ENCODE measurements around the gene FXYD6.

DNA sequence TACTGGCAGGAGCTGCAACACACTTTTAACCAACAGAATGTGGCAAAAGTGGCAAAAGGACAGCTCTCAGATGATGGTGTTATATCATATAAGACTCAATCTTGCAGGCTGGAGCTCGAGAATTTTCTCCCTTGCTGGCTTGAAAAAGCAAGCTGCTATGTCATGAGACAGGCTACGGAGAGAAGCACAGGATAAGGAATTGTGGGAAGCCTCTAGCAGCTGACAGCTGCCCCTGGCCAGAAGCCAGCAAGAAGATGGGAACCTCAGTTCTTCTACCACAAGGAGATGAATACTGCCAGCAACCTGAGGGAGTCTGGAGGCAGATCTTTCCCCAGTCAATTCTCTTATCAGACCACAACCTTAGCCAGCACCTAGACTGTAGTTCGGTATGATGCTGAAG is 24.6 kb downstream of the FXYD6 start:
- TF ChIP-seq, protein P1, sequence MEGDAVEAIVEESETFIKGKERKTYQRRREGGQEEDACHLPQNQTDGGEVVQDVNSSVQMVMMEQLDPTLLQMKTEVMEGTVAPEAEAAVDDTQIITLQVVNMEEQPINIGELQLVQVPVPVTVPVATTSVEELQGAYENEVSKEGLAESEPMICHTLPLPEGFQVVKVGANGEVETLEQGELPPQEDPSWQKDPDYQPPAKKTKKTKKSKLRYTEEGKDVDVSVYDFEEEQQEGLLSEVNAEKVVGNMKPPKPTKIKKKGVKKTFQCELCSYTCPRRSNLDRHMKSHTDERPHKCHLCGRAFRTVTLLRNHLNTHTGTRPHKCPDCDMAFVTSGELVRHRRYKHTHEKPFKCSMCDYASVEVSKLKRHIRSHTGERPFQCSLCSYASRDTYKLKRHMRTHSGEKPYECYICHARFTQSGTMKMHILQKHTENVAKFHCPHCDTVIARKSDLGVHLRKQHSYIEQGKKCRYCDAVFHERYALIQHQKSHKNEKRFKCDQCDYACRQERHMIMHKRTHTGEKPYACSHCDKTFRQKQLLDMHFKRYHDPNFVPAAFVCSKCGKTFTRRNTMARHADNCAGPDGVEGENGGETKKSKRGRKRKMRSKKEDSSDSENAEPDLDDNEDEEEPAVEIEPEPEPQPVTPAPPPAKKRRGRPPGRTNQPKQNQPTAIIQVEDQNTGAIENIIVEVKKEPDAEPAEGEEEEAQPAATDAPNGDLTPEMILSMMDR (IDR thresholded peaks at IDR 0.05; ENCODE audit: low read depth, low read length) = no peak
- no peak for TF ChIP-seq EZH2phosphoT487 (IDR thresholded peaks at IDR 0.05; ENCODE audit: low read depth)

Data from OCI-LY3 (cell line).